Ishikawa (cell line): ENCODE data around the gene HAT1.

Source experiments
- CEBPB ChIP-seq: IDR thresholded peaks from 2 replicates; pipeline ENCODE4 v1.6.1; 2012
- CREB1 ChIP-seq: IDR thresholded peaks from 2 replicates; pipeline ENCODE4 v1.6.1; 2012; ENCODE audit warnings: low read depth
- EGR1 ChIP-seq: IDR thresholded peaks from 2 replicates; pipeline ENCODE4 v1.6.1; 2012
- EP300 ChIP-seq: IDR thresholded peaks from 2 replicates; pipeline ENCODE4 v1.6.1; 2012; ENCODE audit warnings: borderline replicate concordance
- FOXM1 ChIP-seq: IDR thresholded peaks from 2 replicates; pipeline ENCODE4 v1.6.1; 2012; ENCODE audit warnings: low read depth, borderline replicate concordance
- NFIC ChIP-seq: IDR thresholded peaks from 2 replicates; pipeline ENCODE4 v1.6.1; 2012
- RAD21 ChIP-seq: IDR thresholded peaks from 2 replicates; pipeline ENCODE4 v1.6.1; 2012; ENCODE audit warnings: low read depth
- TAF1 ChIP-seq: IDR thresholded peaks from 2 replicates; pipeline ENCODE4 v1.6.1; 2012; ENCODE audit warnings: low read depth, mild to moderate bottlenecking
- TCF12 ChIP-seq: IDR thresholded peaks from 2 replicates; pipeline ENCODE4 v1.6.1; 2012; ENCODE audit warnings: low read depth
- TEAD4 ChIP-seq: IDR thresholded peaks from 2 replicates; pipeline ENCODE4 v1.6.1; 2012
- USF1 ChIP-seq: IDR thresholded peaks from 2 replicates; pipeline ENCODE4 v1.6.1; 2012
- YY1 ChIP-seq: IDR thresholded peaks from 2 replicates; pipeline ENCODE4 v1.6.1; 2012; ENCODE audit warnings: low read depth
- ZBTB7A ChIP-seq: IDR thresholded peaks from 2 replicates; pipeline ENCODE4 v1.6.1; 2012; ENCODE audit warnings: low read depth
- TF ChIP-seq, protein P1 (sequence below): IDR thresholded peaks from 2 replicates; pipeline ENCODE4 v1.6.1; 2012; ENCODE audit warnings: low read depth, mild to moderate bottlenecking
- TF ChIP-seq, protein P2 (sequence below): IDR thresholded peaks from 2 replicates; pipeline ENCODE4 v1.6.1; 2012

The HAT1 gene

DNA sequence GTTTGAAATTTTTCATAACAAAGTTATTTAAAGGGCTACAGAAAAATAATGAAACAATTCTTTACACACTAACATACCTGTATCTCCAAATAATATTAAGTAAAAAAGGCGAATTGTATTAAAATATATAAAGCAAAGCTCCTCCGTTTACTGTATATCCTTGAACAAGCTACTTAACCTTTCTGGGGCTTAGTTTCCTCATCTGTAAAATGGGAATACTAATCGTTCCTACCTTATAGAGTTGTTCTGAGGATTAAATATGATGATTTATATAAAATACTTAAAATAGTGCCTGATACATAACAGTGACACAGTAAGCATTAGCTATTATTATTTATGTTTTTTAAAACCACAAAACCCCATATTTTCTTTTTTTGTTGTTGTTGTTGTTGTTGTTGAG is 41.5 kb upstream of the HAT1 start:
- TF ChIP-seq EGR1 = no peak

DNA sequence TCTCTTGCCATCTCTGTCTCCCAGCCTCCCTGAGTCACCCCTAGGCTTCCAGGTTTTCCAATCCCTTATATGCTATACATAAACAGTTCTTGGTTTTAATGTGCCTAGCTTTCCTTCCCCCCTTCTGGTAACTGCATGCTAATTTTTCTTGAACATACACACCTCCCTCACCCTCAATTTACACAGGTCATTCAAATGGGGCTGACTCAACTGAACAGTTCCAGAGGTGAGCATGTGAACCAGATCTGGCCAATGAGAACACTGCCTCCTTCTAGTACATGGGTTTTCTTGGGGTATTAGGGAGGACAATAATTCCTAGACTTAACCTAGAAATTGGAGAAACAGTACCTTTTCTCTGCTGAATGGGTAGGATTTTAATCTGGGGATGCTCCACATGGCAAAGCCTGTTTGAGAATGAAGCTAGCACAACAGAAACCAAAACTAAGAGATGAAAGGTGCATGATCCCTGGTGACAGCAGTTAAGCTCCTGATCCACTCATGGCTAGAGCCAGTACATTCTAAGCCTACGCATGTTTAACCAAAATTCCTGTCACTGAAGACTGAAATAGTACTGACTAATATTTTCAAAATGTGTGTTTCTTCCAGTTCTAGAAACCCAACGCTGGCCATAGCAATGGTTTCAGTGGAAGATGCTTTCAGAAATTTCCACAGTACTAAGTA is 40.0 kb upstream of the HAT1 start:
- TF ChIP-seq CEBPB (no peak), TCF12 (no peak), CREB1 (no peak), NFIC (no peak), TAF1 (no peak), TEAD4 (no peak), USF1 (no peak), EP300 (no peak), YY1 (no peak), RAD21 (no peak), ZBTB7A (no peak), FOXM1 (no peak), EGR1 (no peak)
- TF ChIP-seq, protein P1, sequence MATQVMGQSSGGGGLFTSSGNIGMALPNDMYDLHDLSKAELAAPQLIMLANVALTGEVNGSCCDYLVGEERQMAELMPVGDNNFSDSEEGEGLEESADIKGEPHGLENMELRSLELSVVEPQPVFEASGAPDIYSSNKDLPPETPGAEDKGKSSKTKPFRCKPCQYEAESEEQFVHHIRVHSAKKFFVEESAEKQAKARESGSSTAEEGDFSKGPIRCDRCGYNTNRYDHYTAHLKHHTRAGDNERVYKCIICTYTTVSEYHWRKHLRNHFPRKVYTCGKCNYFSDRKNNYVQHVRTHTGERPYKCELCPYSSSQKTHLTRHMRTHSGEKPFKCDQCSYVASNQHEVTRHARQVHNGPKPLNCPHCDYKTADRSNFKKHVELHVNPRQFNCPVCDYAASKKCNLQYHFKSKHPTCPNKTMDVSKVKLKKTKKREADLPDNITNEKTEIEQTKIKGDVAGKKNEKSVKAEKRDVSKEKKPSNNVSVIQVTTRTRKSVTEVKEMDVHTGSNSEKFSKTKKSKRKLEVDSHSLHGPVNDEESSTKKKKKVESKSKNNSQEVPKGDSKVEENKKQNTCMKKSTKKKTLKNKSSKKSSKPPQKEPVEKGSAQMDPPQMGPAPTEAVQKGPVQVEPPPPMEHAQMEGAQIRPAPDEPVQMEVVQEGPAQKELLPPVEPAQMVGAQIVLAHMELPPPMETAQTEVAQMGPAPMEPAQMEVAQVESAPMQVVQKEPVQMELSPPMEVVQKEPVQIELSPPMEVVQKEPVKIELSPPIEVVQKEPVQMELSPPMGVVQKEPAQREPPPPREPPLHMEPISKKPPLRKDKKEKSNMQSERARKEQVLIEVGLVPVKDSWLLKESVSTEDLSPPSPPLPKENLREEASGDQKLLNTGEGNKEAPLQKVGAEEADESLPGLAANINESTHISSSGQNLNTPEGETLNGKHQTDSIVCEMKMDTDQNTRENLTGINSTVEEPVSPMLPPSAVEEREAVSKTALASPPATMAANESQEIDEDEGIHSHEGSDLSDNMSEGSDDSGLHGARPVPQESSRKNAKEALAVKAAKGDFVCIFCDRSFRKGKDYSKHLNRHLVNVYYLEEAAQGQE = no peak
- TF ChIP-seq, protein P2, sequence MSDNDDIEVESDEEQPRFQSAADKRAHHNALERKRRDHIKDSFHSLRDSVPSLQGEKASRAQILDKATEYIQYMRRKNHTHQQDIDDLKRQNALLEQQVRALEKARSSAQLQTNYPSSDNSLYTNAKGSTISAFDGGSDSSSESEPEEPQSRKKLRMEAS = no peak

GRCh38 chr2:171883275-171883893 is 38.9 kb upstream of the HAT1 start:
- TF ChIP-seq EGR1 (no peak), TEAD4 (no peak), RAD21 (no peak), USF1 (no peak), YY1 (no peak)
- TF ChIP-seq, protein P1 = no peak
- TF ChIP-seq, protein P2 = no peak

GRCh38 chr2:171889333-171889732 is 32.9 kb upstream of the HAT1 start:
- TF ChIP-seq EGR1 = no peak
- TF ChIP-seq CREB1 = no peak
- no peak for TF ChIP-seq EP300
- no peak for TF ChIP-seq NFIC
- TF ChIP-seq RAD21 = no peak
- no peak for TF ChIP-seq TAF1

DNA sequence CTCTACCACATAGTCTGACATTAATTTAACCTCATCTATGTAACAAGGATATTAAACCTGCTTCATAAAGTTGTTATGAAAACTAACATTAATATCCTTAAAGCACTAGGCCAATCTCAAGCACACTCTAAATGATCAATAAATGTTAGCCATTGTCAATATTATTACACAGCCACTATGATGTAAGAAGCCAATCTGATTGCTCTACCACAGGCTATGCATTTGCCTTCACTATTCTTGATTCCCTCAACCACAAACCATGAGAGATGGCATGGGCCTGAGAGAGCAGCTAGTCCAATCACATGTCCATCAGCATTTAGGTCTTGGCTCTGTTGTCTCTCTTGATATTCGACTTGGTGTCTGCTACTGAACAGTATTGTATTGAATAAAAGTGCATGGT is 32.5 kb upstream of the HAT1 start:
- TF ChIP-seq EP300 = no peak
- no peak for TF ChIP-seq TAF1
- no peak for TF ChIP-seq ZBTB7A
- TF ChIP-seq TEAD4 = no peak

DNA sequence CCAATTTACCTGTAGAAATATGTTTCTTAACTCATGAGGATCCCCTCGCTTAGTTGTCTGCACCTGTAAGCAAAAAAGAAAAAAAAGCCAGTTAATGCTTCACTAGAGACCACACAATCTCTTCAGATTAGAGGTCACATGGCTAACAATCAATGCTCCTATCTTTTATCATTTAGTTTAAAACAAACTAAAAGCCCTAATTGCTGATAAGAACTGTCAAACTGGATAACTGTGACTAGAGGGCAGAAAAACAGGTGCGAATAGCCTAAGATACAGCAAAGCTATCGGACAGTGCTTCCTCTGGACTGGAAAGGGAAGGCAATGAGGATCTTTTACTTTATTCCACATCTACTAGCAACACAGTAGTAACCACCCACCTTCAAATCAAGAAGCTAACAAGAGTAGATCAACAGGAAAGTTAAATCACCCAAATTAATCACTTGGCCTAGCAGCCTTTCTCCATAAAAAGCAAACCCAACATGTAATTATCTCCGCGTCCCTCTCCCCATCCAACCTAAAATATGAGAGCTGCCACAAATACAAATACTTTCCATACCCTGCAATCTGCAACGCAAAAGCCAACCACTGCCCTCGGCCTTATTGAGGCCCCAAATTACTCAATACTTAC is 29.0 kb upstream of the HAT1 start:
- TF ChIP-seq EGR1 (no peak), USF1 (no peak), CEBPB (0 out of 2 replicates have a peak, but pooled peaks have one; percentile 40), ZBTB7A (no peak)
